ENCODE results near the gene GLTPD2. TPM values are rescaled to one million over a fixed set of nuclear protein-coding genes. Genes with fewer than 3 reads are reported as not detected.

The GLTPD2 gene
- total RNA-seq, 2 experiments from 2014 or later = not detected

DNA sequence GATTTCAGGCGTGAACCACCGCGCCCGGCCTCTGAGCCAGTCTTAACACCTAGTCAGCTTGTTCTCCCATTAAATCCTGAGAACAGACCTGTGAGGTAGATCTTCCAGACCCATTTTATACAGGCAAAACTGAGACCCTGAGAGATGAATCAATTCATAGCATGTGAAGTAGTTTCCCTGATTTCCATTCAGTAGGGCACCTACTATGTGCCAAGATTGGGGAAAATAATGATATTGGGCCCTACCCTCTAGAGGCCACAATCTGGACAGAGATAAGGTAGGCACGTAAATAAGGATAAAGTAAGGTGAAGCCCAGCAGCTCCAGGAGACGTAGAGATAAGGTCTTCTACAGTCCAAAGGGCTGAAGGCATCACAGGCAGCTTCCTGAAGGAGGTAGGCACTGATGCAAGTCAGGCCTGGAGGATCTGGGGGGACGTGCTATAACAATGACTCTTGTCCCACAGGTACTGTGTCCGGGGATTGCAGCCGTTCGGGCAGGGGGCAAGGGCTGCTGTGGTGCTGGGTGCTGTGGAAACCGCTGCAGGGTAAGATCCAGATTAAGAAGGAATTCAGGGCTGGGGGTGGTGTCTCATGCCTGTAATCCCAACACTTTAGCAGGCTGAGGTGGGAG lies 8.3 kb upstream of the GLTPD2 start:
- H3K36me3 Mint-ChIP-seq (ENCODE audit: low read depth) = no peaks in the 10 kb centered on the region
- intact Hi-C loops (cut with micrococcal nuclease) = loop anchor here (10.0 kb wide), 1 partner anchor 216 kb away; the partner anchor contains the start of gene GGT6
- no peak overlapping the region for H3K27ac Mint-ChIP-seq
- CTCF ChIA-PET = interaction anchor here (2.6 kb wide), 1 partner anchor 10 kb away, joined by 8 read pairs; no protein-coding TSS in a partner anchor
- H3K4me3 Mint-ChIP-seq = no peak overlapping the region
- no peaks in the 10 kb centered on the region for H3K9me3 Mint-ChIP-seq
- H3K4me1 Mint-ChIP-seq (ENCODE audit: low read depth) = peaks cover 5% of the 10 kb centered on the region
- H3K27me3 Mint-ChIP-seq (ENCODE audit: low read depth) = peaks cover 42% of the 10 kb centered on the region
- DNase-seq = no peak

DNA sequence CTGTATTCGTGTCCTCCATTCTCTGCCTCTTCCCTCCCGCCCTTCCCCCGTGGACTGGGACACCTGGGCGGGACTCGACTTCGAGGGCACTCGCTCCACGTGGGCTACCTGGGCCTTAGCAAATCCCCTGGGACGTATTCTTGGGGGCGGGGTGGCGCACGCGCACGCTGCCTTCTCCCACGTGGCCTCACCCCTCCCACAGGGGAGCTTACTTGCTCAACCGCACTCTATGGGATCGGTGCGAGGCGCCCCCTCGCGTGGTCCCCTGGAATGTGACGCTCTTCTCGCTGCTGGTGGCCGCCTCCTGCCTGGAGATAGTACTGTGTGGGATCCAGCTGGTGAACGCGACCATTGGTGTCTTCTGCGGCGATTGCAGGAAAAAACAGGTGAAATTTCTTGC lies 6.1 kb upstream of the GLTPD2 start:
- Mint-ChIP-seq H3K27me3 (ENCODE audit: low read depth) (peaks cover 62% of the 10 kb centered on the region), H3K4me1 (ENCODE audit: low read depth) (peaks cover 19% of the 10 kb centered on the region), H3K27ac (no peak overlapping the region), H3K4me3 (no peak overlapping the region), H3K9me3 (no peaks in the 10 kb centered on the region), H3K36me3 (ENCODE audit: low read depth) (no peaks in the 10 kb centered on the region)
- intact Hi-C loops (cut with micrococcal nuclease) = loop anchor here (10.0 kb wide), 1 partner anchor 218 kb away; the partner anchor contains the start of gene GGT6
- CTCF ChIA-PET = interaction anchor here (2.0 kb wide), 1 partner anchor 50 kb away, joined by 8 read pairs; no protein-coding TSS in a partner anchor
- DNase-seq = peak; percentile 48

DNA sequence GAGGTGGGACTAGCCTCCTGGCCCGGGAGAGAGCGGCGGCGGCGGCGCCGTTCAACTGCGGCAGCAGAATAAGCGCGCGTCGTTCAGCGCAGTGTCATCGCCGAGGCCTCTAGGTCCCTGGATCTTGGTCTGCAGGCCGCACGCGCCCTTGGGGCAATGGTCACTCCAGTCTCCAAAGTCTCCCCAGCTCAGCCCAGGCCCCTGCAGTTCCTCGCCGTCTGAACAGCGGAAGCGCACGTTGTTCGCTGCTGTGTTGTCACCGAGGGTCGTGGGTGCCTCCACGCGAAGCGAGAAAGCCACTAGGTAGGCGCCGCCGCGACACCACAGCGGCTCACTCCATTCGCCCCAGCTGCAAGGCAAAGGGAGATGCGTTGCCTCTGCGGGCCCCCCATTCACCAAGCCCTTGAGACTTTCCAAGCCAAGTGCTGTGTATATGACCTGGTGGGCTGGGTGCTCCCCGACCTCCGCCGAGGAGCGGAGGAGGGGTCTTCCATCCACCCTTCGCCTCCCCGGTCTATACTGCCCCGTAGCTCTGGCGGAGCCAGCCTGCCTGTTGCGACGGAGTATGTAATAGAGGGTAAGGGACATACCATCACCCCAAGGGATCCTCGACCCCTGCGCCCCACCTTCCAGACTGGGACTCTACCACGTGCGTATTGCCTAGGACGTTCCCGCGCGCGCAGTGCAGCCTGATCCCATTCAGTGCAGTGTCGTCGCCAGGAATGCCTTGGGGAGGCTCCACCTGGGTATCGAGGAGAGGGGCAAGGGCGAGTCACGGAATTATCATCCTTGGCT lies 3.3 kb upstream of the GLTPD2 start:
- no peak for DNase-seq
- Mint-ChIP-seq H3K4me3 (peak overlapping the region; percentile 36), H3K9me3 (no peaks in the 10 kb centered on the region), H3K4me1 (ENCODE audit: low read depth) (peaks cover 26% of the 10 kb centered on the region), H3K27me3 (ENCODE audit: low read depth) (peaks cover 69% of the 10 kb centered on the region), H3K27ac (no peak overlapping the region), H3K36me3 (ENCODE audit: low read depth) (peaks cover 2% of the 10 kb centered on the region)
- intact Hi-C loops (cut with micrococcal nuclease) = loop anchor here (10.0 kb wide), 1 partner anchor 221 kb away; the partner anchor contains the start of gene GGT6
- CTCF ChIA-PET = interaction anchor here (1.2 kb wide), 1 partner anchor 11 kb away, joined by 3 read pairs; no protein-coding TSS in a partner anchor

DNA sequence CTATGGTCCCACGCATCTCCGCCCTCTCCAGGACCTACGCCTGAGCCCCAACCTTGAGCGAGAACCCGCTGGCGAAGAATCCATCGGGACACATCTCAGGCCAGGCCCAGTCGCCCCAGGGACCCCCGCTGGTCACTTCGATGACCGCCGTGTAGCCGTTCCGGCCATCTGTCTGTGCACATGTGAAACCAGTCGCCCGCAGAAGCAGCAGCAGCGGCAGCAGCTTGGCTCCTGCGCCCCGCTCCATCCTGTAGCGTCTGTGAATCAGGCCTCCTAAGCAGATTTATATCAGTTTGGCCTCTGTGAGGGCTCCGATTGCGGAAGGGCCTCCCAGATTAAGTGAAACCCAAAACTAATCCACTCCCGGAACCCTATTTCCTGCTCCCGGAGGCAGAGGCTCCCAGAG lies 2.7 kb upstream of the GLTPD2 start, which contains the start of gene VMO1:
Gene VMO1 (minus strand): TSS at position 259 of the 406 bp plus-strand sequence. CDS start 12 bp downstream, at position 247.
- Mint-ChIP-seq H3K4me1 (ENCODE audit: low read depth) (peaks cover 31% of the 10 kb centered on the region), H3K9me3 (no peaks in the 10 kb centered on the region), H3K27ac (no peak within 1 kb of the TSS), H3K27me3 (ENCODE audit: low read depth) (peaks cover 66% of the 10 kb centered on the region), H3K36me3 (ENCODE audit: low read depth) (peaks cover 2% of the 10 kb centered on the region), H3K4me3 (peak within 1 kb of the TSS; percentile 36)
- CTCF ChIA-PET = interaction anchor here (0.7 to 1.2 kb wide), 3 partner anchors 11 to 99 kb away, joined by 3 to 4 read pairs (median 4); no protein-coding TSS in a partner anchor
- intact Hi-C loops (cut with micrococcal nuclease) = loop anchor here (10.0 kb wide), 1 partner anchor 221 kb away; the partner anchor contains the start of gene GGT6
- peak; percentile 26 for DNase-seq

DNA sequence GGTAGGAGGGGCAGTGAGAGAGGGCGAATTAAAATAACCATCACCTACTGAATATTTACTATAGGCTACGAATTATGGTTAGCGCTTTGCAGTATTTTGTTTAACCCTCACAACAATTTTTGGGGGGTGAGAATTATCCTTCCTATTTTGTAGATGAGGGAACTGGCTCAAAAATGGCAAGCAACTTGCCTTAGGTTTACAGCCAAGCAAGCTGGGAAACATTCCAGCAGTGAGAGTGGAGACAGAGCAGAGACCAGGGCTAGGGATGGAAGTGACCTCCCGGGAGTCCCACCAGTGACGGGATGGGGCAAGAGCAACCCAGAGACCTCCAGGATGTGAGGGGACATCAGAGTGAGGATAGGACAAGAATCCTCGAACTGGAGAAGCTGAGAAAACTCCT lies 2.2 kb upstream of the GLTPD2 start:
- Mint-ChIP-seq H3K9me3 (no peaks in the 10 kb centered on the region), H3K27me3 (ENCODE audit: low read depth) (peaks cover 66% of the 10 kb centered on the region), H3K36me3 (ENCODE audit: low read depth) (peaks cover 2% of the 10 kb centered on the region), H3K4me1 (ENCODE audit: low read depth) (peaks cover 33% of the 10 kb centered on the region), H3K4me3 (no peak overlapping the region), H3K27ac (no peak overlapping the region)
- DNase-seq = no peak
- intact Hi-C loops (cut with micrococcal nuclease) = loop anchor here (10.0 kb wide), 1 partner anchor 222 kb away; the partner anchor contains the start of gene GGT6
- CTCF ChIA-PET = interaction anchor here (0.7 to 1.2 kb wide), 4 partner anchors 12 to 99 kb away, joined by 3 to 4 read pairs (median 4); no protein-coding TSS in a partner anchor

DNA sequence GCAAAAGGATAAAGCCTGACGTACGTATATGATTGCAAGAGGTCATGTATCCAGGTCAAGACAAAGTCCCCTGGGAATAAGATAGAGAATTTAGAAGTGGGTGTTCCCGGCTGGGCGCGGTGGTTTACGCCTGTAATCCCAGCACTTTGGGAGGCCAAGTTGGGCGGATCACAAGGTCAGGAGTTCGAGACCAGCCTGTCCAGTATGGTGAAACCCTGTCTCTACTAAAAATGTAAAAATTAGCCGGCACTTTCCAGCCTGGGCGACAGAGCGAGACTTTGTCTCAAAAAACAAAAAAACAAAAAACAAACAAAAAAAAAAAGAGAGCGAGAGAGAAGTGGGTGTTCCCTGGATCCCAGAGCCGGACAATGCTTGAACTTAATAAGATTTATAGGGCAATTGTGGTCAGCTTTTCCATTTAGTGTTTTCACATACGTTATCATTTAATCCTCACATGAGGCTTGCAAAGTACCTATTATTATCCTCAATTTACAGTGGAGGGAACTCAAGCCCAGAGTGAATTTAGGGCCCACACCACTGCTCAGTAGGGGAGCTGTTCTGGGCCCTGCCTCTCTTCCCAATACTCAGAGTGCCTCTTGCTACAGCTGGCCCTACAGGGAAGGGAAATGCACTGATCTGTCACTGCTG lies 481 bp upstream of the GLTPD2 start:
- H3K4me3 Mint-ChIP-seq = peak overlapping the region; percentile 85
- intact Hi-C loops (cut with micrococcal nuclease) = loop anchor here (10.0 kb wide), 1 partner anchor 223 kb away; the partner anchor contains the start of gene GGT6
- DNase-seq = no peak
- no peaks in the 10 kb centered on the region for H3K9me3 Mint-ChIP-seq
- CTCF ChIA-PET = interaction anchor here (0.7 to 3.0 kb wide), 7 partner anchors 8 to 111 kb away, joined by 3 to 10 read pairs (median 3); partner anchors contain the start of genes C17orf107, PLD2 and PSMB6
- peaks cover 53% of the 10 kb centered on the region for H3K27me3 Mint-ChIP-seq (ENCODE audit: low read depth)
- H3K36me3 Mint-ChIP-seq (ENCODE audit: low read depth) = peaks cover 2% of the 10 kb centered on the region
- peaks cover 33% of the 10 kb centered on the region for H3K4me1 Mint-ChIP-seq (ENCODE audit: low read depth)
- no peak overlapping the region for H3K27ac Mint-ChIP-seq

DNA sequence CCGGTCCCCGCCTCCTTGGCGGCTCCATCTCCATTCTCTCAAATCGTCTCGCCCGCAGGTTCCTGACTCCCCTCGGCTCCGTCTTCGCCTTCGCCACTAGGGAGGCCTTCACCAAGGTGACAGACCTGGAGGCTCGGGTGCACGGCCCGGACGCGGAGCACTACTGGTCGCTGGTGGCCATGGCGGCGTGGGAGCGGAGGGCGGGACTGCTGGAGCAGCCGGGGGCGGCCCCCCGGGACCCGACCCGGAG lies 862 bp downstream of the GLTPD2 start:
- intact Hi-C loops (cut with micrococcal nuclease) = loop anchor here (10.0 kb wide), 1 partner anchor 225 kb away; the partner anchor contains the start of gene GGT6
- peaks cover 40% of the 10 kb centered on the region for H3K27me3 Mint-ChIP-seq (ENCODE audit: low read depth)
- peaks cover 31% of the 10 kb centered on the region for H3K4me1 Mint-ChIP-seq (ENCODE audit: low read depth)
- peak overlapping the region; percentile 46 for H3K27ac Mint-ChIP-seq
- DNase-seq = no peak
- H3K36me3 Mint-ChIP-seq (ENCODE audit: low read depth) = peaks cover 2% of the 10 kb centered on the region
- H3K9me3 Mint-ChIP-seq = no peaks in the 10 kb centered on the region
- peak overlapping the region; percentile 85 for H3K4me3 Mint-ChIP-seq
- CTCF ChIA-PET = interaction anchor here (0.7 to 3.0 kb wide), 21 partner anchors 8 to 232 kb away, joined by 3 to 12 read pairs (median 4); partner anchors contain the start of genes ARRB2, CHRNE, PLD2 and RNF167

DNA sequence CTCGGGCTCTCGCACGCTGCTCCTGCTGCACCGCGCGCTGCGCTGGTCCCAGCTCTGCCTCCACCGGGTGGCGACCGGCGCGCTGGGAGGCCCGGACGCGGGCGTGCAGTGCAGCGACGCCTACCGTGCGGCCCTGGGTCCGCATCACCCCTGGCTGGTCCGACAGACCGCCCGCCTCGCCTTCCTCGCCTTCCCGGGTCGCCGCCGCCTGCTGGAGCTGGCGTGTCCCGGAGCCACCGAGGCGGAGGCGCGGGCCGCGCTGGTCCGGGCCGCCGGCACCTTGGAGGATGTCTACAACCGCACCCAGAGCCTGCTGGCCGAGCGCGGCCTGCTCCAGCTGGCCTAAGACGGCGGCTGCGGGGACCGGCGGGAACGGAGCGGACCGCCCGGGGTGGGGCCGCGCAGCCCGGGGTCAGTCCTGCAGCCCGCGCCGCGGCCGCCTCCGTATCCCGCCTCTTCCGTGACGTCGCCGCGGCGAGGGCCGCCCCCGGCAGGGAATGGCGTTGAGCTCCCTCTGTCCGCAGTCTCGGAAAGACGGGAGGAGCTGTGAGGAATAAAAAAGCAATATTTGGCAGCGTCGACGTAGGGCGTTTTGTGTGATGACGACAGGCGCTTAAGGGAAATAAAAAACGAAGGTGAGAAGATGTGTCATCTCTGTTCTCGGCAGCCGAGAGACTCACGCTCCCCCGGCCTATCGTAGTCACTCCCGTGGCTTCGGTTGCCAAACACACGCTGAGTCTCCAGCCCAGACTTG lies 1.4 kb downstream of the GLTPD2 start:
- Mint-ChIP-seq H3K4me1 (ENCODE audit: low read depth) (peaks cover 30% of the 10 kb centered on the region), H3K9me3 (no peaks in the 10 kb centered on the region), H3K27ac (peak overlapping the region; percentile 95), H3K36me3 (ENCODE audit: low read depth) (peaks cover 2% of the 10 kb centered on the region), H3K27me3 (ENCODE audit: low read depth) (peaks cover 38% of the 10 kb centered on the region), H3K4me3 (peak overlapping the region; percentile 85)
- intact Hi-C loops (cut with micrococcal nuclease) = loop anchor here (1.0 to 10.0 kb wide), 9 partner anchors 17 to 225 kb away; partner anchors contain the start of genes ARRB2, CXCL16, GGT6 and MED11
- CTCF ChIA-PET = interaction anchor here (0.6 to 3.0 kb wide), 28 partner anchors 8 to 233 kb away, joined by 3 to 12 read pairs (median 4); partner anchors contain the start of genes ARRB2, CHRNE, PLD2 and RNF167
- DNase-seq = peak; percentile 93

DNA sequence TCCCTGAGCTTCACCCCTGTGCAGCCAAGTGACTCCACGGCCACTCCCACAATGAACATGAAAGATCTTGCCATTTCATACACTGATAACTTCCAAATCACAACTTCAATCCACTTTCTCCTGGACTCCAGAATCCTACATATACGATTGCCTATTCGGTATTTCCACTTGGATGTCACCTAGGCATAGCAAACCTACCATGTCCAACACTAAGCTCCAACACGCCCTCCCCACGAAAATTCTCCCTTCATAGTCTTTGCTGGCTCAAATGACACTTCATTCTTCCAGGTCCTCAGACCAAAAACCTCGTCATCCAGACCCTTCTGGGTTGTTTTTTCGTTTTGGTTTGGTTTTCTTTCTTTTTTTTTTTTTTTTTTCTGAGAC lies 1.9 kb downstream of the GLTPD2 start:
- DNase-seq = no peak
- CTCF ChIA-PET = interaction anchor here (0.6 to 3.0 kb wide), 22 partner anchors 8 to 226 kb away, joined by 3 to 12 read pairs (median 4); partner anchors contain the start of genes ARRB2, PLD2, RNF167 and SLC25A11
- peaks cover 2% of the 10 kb centered on the region for H3K36me3 Mint-ChIP-seq (ENCODE audit: low read depth)
- peaks cover 30% of the 10 kb centered on the region for H3K4me1 Mint-ChIP-seq (ENCODE audit: low read depth)
- no peaks in the 10 kb centered on the region for H3K9me3 Mint-ChIP-seq
- H3K27me3 Mint-ChIP-seq (ENCODE audit: low read depth) = peaks cover 32% of the 10 kb centered on the region
- H3K4me3 Mint-ChIP-seq = peak overlapping the region; percentile 85
- peak overlapping the region; percentile 95 for H3K27ac Mint-ChIP-seq
- intact Hi-C loops (cut with micrococcal nuclease) = loop anchor here (1.0 to 2.0 kb wide), 8 partner anchors 17 to 158 kb away; partner anchors contain the start of genes ARRB2, CXCL16, MED11 and MINK1

DNA sequence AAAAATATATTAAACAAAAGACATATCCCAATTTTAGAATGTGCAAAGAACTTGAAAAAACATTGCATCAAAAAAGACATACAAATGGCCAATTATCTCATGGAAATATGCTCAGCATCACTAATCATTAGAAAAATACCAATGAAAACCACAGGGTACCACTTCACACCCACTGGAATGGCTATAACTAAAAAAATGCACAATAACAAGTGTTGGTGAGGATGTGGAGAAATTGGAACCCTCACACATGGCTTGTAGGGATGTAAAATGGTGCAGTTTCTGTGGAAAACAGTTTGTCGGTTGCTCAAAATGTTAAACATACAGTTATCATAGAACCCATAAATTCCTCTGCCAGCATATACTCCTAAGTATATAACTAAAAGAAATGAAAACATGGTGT lies 6.4 kb downstream of the GLTPD2 start:
- peak overlapping the region; percentile 97 for H3K27ac Mint-ChIP-seq
- intact Hi-C loops (cut with micrococcal nuclease) = loop anchor here (5.0 kb wide), 1 partner anchor 653 kb away; the partner anchor contains the start of genes CYB5D2 and ZZEF1
- H3K4me1 Mint-ChIP-seq (ENCODE audit: low read depth) = peaks cover 29% of the 10 kb centered on the region
- peak overlapping the region; percentile 100 for H3K4me3 Mint-ChIP-seq
- no peaks in the 10 kb centered on the region for H3K9me3 Mint-ChIP-seq
- H3K27me3 Mint-ChIP-seq (ENCODE audit: low read depth) = no peaks in the 10 kb centered on the region
- H3K36me3 Mint-ChIP-seq (ENCODE audit: low read depth) = peaks cover 11% of the 10 kb centered on the region
- DNase-seq = no peak
- CTCF ChIA-PET = no interaction called here

DNA sequence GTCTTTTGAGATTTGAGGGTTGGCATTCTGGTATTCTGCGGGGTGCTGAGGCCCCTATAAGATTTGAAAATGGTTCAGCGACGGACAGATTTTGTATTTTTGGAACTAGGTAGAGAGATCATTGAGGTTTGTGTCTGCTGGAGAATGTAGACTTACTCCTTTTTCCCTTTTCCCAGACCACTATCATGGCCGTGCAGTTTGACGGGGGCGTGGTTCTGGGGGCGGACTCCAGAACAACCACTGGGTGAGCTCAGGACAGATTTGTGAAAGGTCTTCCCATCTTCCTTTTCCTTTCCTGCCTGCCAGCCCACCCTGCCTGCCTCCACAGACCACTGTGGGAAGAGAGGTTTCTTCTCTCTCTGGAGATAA lies 7.8 kb downstream of the GLTPD2 start:
- Mint-ChIP-seq H3K4me1 (ENCODE audit: low read depth) (peaks cover 28% of the 10 kb centered on the region), H3K36me3 (ENCODE audit: low read depth) (peaks cover 17% of the 10 kb centered on the region)
- peak; percentile 44 for DNase-seq

More for the DNA sequence above, 7.8 kb downstream of the GLTPD2 start:
- intact Hi-C loops (cut with micrococcal nuclease) = loop anchor here (5.0 kb wide), 1 partner anchor 654 kb away; the partner anchor contains the start of genes CYB5D2 and ZZEF1
- H3K27me3 Mint-ChIP-seq (ENCODE audit: low read depth) = no peaks in the 10 kb centered on the region
- H3K9me3 Mint-ChIP-seq = no peaks in the 10 kb centered on the region
- CTCF ChIA-PET = interaction anchor here (0.6 to 1.0 kb wide), 3 partner anchors 9 to 253 kb away, joined by 3 read pairs; no protein-coding TSS in a partner anchor
- peak overlapping the region; percentile 100 for H3K4me3 Mint-ChIP-seq
- H3K27ac Mint-ChIP-seq = peak overlapping the region; percentile 97

Data from activated naive CD4-positive, alpha-beta T cell treated with anti-CD3 and anti-CD28 coated beads for 36 hours (primary cell).